Astrocyte of the spinal cord (primary cell): ENCODE results near the gene PPP6R1.

Experiments
- DNase-seq: peaks from one replicate; pipeline ENCODE4 v3.0.0; 2011; ENCODE audit warnings: low read depth, low spot score
- H3K4me3 ChIP-seq: 2 replicates; pipeline ENCODE4 v1.5.1; 2011; ENCODE audit warnings: low read depth, mild to moderate bottlenecking, low read length, moderate library complexity
- CTCF ChIP-seq: IDR thresholded peaks from 2 replicates; pipeline ENCODE4 v1.5.1; 2012; ENCODE audit warnings: low read depth, mild to moderate bottlenecking, low read length, inconsistent platforms
- in situ Hi-C: cut with HindIII; loops from 2 replicates; pipeline ENCODE4 v1.10.0; 2017; ENCODE audit warnings: low sequenced_read_pairs

Gene PPP6R1

GRCh38 chr19:55245236-55245904 lies 13.4 kb downstream of the PPP6R1 start:
- in situ Hi-C loops: no loop called here

GRCh38 chr19:55244004-55244680 lies 14.7 kb downstream of the PPP6R1 start:
- no peak for TF ChIP-seq CTCF
- H3K4me3 ChIP-seq: no peak overlapping the region
- no peak for DNase-seq
- in situ Hi-C loops: no loop called here

More at GRCh38 chr19:55245236-55245904, 13.4 kb downstream of the PPP6R1 start:
- DNase-seq: no peak
- TF ChIP-seq CTCF: no peak
- H3K4me3 ChIP-seq: no peak overlapping the region

- TF ChIP-seq CTCF: no peak
- DNase-seq: no peak
- in situ Hi-C loops: no loop called here
- H3K4me3 ChIP-seq: no peak overlapping the region
Observed at GRCh38 chr19:55242517-55242916, 16.3 kb downstream of the PPP6R1 start.

GRCh38 chr19:55241935-55242464 lies 16.8 kb downstream of the PPP6R1 start:
- in situ Hi-C loops: no loop called here
- no peak overlapping the region for H3K4me3 ChIP-seq
- no peak for TF ChIP-seq CTCF
- DNase-seq: no peak

GRCh38 chr19:55241143-55241934 lies 17.5 kb downstream of the PPP6R1 start:
- in situ Hi-C loops: no loop called here
- no peak for TF ChIP-seq CTCF
- no peak overlapping the region for H3K4me3 ChIP-seq
- no peak for DNase-seq

- in situ Hi-C loops: no loop called here
- TF ChIP-seq CTCF: no peak
- no peak overlapping the region for H3K4me3 ChIP-seq
- DNase-seq: no peak
Observed at GRCh38 chr19:55240713-55241020, 18.1 kb downstream of the PPP6R1 start.
